ENCODE measurements around the gene FOXN3. TPM values are rescaled to one million over a fixed set of nuclear protein-coding genes. Genes with fewer than 3 reads are reported as not detected.
A peak's percentile ranks its signal among the peaks of the same experiment; 100 is the strongest.

The FOXN3 gene
- polyA plus RNA-seq, 1 donor from 2014 or later: 10.3 TPM

DNA sequence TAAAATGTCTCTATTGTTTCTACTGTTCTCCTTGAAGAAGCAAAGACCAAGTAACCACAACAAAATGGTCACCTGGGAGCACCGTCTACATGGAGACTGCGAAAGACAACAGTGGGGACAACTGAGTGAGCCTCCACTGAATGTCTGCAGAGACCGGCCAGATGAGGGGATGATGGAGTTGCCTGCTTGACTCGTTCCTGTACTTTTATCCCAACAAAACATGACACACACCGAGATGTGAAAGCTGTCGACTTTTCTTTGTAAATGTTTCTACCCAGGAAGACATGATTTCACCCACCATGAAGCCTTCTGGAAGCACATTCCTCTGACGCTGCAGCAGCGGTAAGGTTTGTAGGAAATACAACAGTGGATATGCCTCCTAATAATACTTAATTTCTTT lies 66.9 kb downstream of the FOXN3 start:
- H3K27me3 ChIP-seq (ENCODE audit: insufficient read depth, low read depth, low read length): no peaks in the 10 kb centered on the region
- H3F3A ChIP-seq (ENCODE audit: insufficient read depth, low read length, poor library complexity, severe bottlenecking): peaks cover 23% of the 10 kb centered on the region
- peak overlapping the region; percentile 55 for H3K4me3 ChIP-seq (ENCODE audit: low read length)
- peak overlapping the region; percentile 44 for H3K9ac ChIP-seq (ENCODE audit: low read length)
- no peaks in the 10 kb centered on the region for H3K9me3 ChIP-seq (ENCODE audit: low read length)
- H3K79me2 ChIP-seq (replicated peaks; ENCODE audit: insufficient read depth, low read length): peaks cover 32% of the 10 kb centered on the region
- no peaks in the 10 kb centered on the region for H3K36me3 ChIP-seq (ENCODE audit: insufficient read depth, low read length)
- H3K4me2 ChIP-seq (ENCODE audit: low read length): peak overlapping the region; percentile 38
- peak overlapping the region; percentile 98 for H3K27ac ChIP-seq (ENCODE audit: low read length)
- H3K9me2 ChIP-seq (ENCODE audit: insufficient read depth, low read length): no peaks in the 10 kb centered on the region
- no peak for TF ChIP-seq EP300 (conservative IDR thresholded peaks at IDR 0.05; ENCODE audit: poor library complexity, severe bottlenecking)
- no peak for TF ChIP-seq TAF1 (IDR thresholded peaks at IDR 0.05; ENCODE audit: low read depth)
- TF ChIP-seq RAD21 (conservative IDR thresholded peaks at IDR 0.05): no peak
- TF ChIP-seq, protein P1, sequence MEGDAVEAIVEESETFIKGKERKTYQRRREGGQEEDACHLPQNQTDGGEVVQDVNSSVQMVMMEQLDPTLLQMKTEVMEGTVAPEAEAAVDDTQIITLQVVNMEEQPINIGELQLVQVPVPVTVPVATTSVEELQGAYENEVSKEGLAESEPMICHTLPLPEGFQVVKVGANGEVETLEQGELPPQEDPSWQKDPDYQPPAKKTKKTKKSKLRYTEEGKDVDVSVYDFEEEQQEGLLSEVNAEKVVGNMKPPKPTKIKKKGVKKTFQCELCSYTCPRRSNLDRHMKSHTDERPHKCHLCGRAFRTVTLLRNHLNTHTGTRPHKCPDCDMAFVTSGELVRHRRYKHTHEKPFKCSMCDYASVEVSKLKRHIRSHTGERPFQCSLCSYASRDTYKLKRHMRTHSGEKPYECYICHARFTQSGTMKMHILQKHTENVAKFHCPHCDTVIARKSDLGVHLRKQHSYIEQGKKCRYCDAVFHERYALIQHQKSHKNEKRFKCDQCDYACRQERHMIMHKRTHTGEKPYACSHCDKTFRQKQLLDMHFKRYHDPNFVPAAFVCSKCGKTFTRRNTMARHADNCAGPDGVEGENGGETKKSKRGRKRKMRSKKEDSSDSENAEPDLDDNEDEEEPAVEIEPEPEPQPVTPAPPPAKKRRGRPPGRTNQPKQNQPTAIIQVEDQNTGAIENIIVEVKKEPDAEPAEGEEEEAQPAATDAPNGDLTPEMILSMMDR (IDR thresholded peaks at IDR 0.05; ENCODE audit: poor library complexity, severe bottlenecking): no peak
- no peak for TF ChIP-seq MXI1 (conservative IDR thresholded peaks at IDR 0.05; ENCODE audit: poor library complexity, severe bottlenecking)
- TF ChIP-seq POLR2AphosphoS5 (IDR thresholded peaks at IDR 0.05): no peak
- TF ChIP-seq, protein P2, sequence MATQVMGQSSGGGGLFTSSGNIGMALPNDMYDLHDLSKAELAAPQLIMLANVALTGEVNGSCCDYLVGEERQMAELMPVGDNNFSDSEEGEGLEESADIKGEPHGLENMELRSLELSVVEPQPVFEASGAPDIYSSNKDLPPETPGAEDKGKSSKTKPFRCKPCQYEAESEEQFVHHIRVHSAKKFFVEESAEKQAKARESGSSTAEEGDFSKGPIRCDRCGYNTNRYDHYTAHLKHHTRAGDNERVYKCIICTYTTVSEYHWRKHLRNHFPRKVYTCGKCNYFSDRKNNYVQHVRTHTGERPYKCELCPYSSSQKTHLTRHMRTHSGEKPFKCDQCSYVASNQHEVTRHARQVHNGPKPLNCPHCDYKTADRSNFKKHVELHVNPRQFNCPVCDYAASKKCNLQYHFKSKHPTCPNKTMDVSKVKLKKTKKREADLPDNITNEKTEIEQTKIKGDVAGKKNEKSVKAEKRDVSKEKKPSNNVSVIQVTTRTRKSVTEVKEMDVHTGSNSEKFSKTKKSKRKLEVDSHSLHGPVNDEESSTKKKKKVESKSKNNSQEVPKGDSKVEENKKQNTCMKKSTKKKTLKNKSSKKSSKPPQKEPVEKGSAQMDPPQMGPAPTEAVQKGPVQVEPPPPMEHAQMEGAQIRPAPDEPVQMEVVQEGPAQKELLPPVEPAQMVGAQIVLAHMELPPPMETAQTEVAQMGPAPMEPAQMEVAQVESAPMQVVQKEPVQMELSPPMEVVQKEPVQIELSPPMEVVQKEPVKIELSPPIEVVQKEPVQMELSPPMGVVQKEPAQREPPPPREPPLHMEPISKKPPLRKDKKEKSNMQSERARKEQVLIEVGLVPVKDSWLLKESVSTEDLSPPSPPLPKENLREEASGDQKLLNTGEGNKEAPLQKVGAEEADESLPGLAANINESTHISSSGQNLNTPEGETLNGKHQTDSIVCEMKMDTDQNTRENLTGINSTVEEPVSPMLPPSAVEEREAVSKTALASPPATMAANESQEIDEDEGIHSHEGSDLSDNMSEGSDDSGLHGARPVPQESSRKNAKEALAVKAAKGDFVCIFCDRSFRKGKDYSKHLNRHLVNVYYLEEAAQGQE (IDR thresholded peaks at IDR 0.05; ENCODE audit: borderline replicate concordance): no peak
- no peak for TF ChIP-seq EZH2 (IDR thresholded peaks at IDR 0.05; ENCODE audit: borderline replicate concordance, insufficient read depth, low read length, poor library complexity, severe bottlenecking)
- TF ChIP-seq SMC3 (conservative IDR thresholded peaks at IDR 0.05; ENCODE audit: poor library complexity): no peak
- H2AFZ ChIP-seq (ENCODE audit: low read depth, low read length): no peak overlapping the region
- H4K20me1 ChIP-seq (ENCODE audit: insufficient read depth): no peaks in the 10 kb centered on the region

DNA sequence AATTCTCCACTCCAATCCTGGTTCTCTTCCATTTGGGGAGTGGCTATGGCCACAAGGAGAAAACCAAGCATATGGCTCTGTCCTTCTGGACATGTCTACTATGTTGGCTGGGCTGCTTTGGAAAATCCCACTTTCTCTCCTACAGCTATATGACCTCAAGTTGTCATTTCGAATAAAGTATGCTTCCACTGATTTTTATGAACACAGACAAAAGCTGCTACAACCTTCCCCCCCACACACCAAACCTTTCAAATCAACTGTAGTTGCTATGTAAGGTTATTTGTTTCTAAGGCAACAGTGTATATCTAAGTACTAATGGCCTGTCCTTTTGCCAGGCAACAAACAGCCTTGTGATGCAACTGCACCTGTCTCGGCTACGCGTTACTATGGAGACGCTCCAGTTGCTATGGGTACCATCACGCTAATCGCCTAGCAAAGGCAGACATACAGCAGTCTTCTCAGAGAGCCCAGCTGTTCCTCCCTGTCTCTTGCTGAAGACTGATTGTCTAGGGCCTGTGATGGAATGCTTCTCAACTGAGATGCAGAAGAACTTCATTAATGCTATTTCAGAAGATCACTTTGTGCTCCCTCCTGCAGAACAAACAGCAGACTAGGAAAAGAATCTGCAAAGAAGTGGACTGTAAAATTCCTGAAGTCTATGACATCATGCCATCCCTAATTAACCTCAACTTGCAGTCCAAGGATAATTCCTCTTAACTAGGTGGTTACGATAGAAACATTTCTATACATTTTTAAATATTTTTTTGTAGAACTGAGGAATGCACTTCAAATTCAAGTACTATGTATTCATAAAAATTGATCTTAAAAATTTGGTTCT lies 67.6 kb downstream of the FOXN3 start:
- Histone ChIP-seq H3K9me2 (ENCODE audit: insufficient read depth, low read length) (no peaks in the 10 kb centered on the region), H3K9ac (ENCODE audit: low read length) (peak overlapping the region; percentile 66), H3F3A (ENCODE audit: insufficient read depth, low read length, poor library complexity, severe bottlenecking) (peaks cover 23% of the 10 kb centered on the region), H4K20me1 (ENCODE audit: insufficient read depth) (no peaks in the 10 kb centered on the region), H3K4me2 (ENCODE audit: low read length) (peak overlapping the region; percentile 38), H3K27ac (ENCODE audit: low read length) (peak overlapping the region; percentile 98), H3K36me3 (ENCODE audit: insufficient read depth, low read length) (no peaks in the 10 kb centered on the region), H3K79me2 (replicated peaks; ENCODE audit: insufficient read depth, low read length) (peaks cover 32% of the 10 kb centered on the region), H3K27me3 (ENCODE audit: insufficient read depth, low read depth, low read length) (no peaks in the 10 kb centered on the region), H2AFZ (ENCODE audit: low read depth, low read length) (no peak overlapping the region), H3K4me3 (ENCODE audit: low read length) (peak overlapping the region; percentile 55), H3K9me3 (ENCODE audit: low read length) (no peaks in the 10 kb centered on the region)
- peak; percentile 94 for TF ChIP-seq MXI1 (conservative IDR thresholded peaks at IDR 0.05; ENCODE audit: poor library complexity, severe bottlenecking)
- TF ChIP-seq EP300 (conservative IDR thresholded peaks at IDR 0.05; ENCODE audit: poor library complexity, severe bottlenecking): peak; percentile 99
- TF ChIP-seq, protein P2 (IDR thresholded peaks at IDR 0.05; ENCODE audit: borderline replicate concordance): peak; percentile 66
- TF ChIP-seq TAF1 (IDR thresholded peaks at IDR 0.05; ENCODE audit: low read depth): peak; percentile 55
- TF ChIP-seq POLR2AphosphoS5 (IDR thresholded peaks at IDR 0.05): peak; percentile 82
- TF ChIP-seq, protein P1 (IDR thresholded peaks at IDR 0.05; ENCODE audit: poor library complexity, severe bottlenecking): no peak
- TF ChIP-seq EZH2 (IDR thresholded peaks at IDR 0.05; ENCODE audit: borderline replicate concordance, insufficient read depth, low read length, poor library complexity, severe bottlenecking): no peak
- peak; percentile 49 for TF ChIP-seq RAD21 (conservative IDR thresholded peaks at IDR 0.05)
- TF ChIP-seq SMC3 (conservative IDR thresholded peaks at IDR 0.05; ENCODE audit: poor library complexity): peak; percentile 74

Measured in neural cell (in vitro differentiated cells).